RWPE2 (cell line): Measurements from ENCODE around the gene ADIG.

Experiments used
- ATAC-seq: fragments of 200-7000 bp; cut with Tn5 transposase; 3 replicates; pipeline ENCODE4 v1.9.1; 2021; ENCODE audit warnings: low read depth
- DNase-seq: peaks from one replicate; pipeline ENCODE4 v3.0.0-alpha.2; 2020; ENCODE audit warnings: low spot score
- H3K27ac ChIP-seq: fragments of 450-650 bp; 2 replicates; pipeline ENCODE4 v1.5.1; 2017; ENCODE audit warnings: mild to moderate bottlenecking; ENCODE audit not compliant: poor library complexity, severe bottlenecking
- H3K27me3 ChIP-seq: fragments of 250-450 bp; sonication (Bioruptor Pico); 2 replicates; pipeline ENCODE4 v1.5.1; 2021; ENCODE audit warnings: mild to moderate bottlenecking, moderate library complexity; ENCODE audit not compliant: insufficient read depth, poor library complexity, severe bottlenecking
- H3K36me3 ChIP-seq: fragments of 250-450 bp; sonication (Bioruptor Pico); 2 replicates; pipeline ENCODE4 v1.5.1; 2020; ENCODE audit warnings: low read depth, mild to moderate bottlenecking, moderate library complexity
- H3K4me1 ChIP-seq: fragments of 250-450 bp; sonication (Bioruptor Pico); 2 replicates; pipeline ENCODE4 v1.5.1; 2021; ENCODE audit warnings: mild to moderate bottlenecking, moderate library complexity; ENCODE audit not compliant: insufficient read depth, poor library complexity, severe bottlenecking
- H3K4me3 ChIP-seq: fragments of 250-450 bp; sonication (Bioruptor Pico); 2 replicates; pipeline ENCODE4 v1.5.1; 2021; ENCODE audit warnings: mild to moderate bottlenecking, moderate library complexity; ENCODE audit not compliant: severe bottlenecking
- H3K9me3 ChIP-seq: fragments of 250-450 bp; sonication (Bioruptor Pico); 2 replicates; pipeline ENCODE4 v1.5.1; 2021; ENCODE audit warnings: mild to moderate bottlenecking, moderate library complexity; ENCODE audit not compliant: severe bottlenecking
- CTCF ChIP-seq: fragments of 450-650 bp; IDR thresholded peaks from one replicate; pipeline ENCODE4 v1.5.1; 2017; ENCODE audit warnings: mild to moderate bottlenecking, moderate library complexity; ENCODE audit not compliant: poor library complexity, severe bottlenecking

ADIG gene

GRCh38 chr20:38631155-38632022 lies 50.4 kb downstream of the ADIG start:
- Histone ChIP-seq H3K27me3 (no peaks in the 10 kb centered on the region), H3K4me1 (peaks cover 8% of the 10 kb centered on the region), H3K4me3 (no peak overlapping the region), H3K27ac (no peak overlapping the region), H3K9me3 (no peaks in the 10 kb centered on the region), H3K36me3 (no peaks in the 10 kb centered on the region)
- no peak for TF ChIP-seq CTCF
- peak; percentile 19; the same call in 2 of the 3 replicates for ATAC-seq
- no peak for DNase-seq

- H3K4me1 ChIP-seq: peaks cover 8% of the 10 kb centered on the region
- H3K27me3 ChIP-seq: no peaks in the 10 kb centered on the region
- peak; percentile 100 for TF ChIP-seq CTCF
- DNase-seq (no peak), ATAC-seq (peak; percentile 66)
- H3K27ac ChIP-seq: no peak overlapping the region
- no peak overlapping the region for H3K4me3 ChIP-seq
- no peaks in the 10 kb centered on the region for H3K9me3 ChIP-seq
- H3K36me3 ChIP-seq: no peaks in the 10 kb centered on the region
Measured at GRCh38 chr20:38633577-38634093, 52.6 kb downstream of the ADIG start.

- DNase-seq (no peak), ATAC-seq (peak; percentile 54)
- no peak for TF ChIP-seq CTCF
- Histone ChIP-seq H3K27me3 (no peaks in the 10 kb centered on the region), H3K36me3 (no peaks in the 10 kb centered on the region), H3K4me1 (peaks cover 5% of the 10 kb centered on the region), H3K9me3 (no peaks in the 10 kb centered on the region), H3K4me3 (no peak overlapping the region), H3K27ac (no peak overlapping the region)
Measured at GRCh38 chr20:38635721-38636288, 54.8 kb downstream of the ADIG start.
